ENCODE results near the gene CNP. TPM values are rescaled to one million over a fixed set of nuclear protein-coding genes. Genes with fewer than 3 reads are reported as not detected.

Gene CNP
- total and polyA plus RNA-seq, 10 of the 15 experiments (the other 5 are each of a cell fraction or from before 2014, with no cell fraction given): 1.8 to 60.7 (median 31.4) TPM

GRCh38 chr17:41962768-41963434 is 3.7 kb upstream of the CNP start (continued):
- TF ChIP-seq CREM (IDR thresholded peaks at IDR 0.05; ENCODE audit: low read depth) (no peak), RAD21 (IDR thresholded peaks at IDR 0.05; ENCODE audit: insufficient read depth, low read depth, low read length) (peak; percentile 92), SIN3A (IDR thresholded peaks at IDR 0.05; ENCODE audit: low read depth, low read length) (no peak), SUZ12 (IDR thresholded peaks at IDR 0.05; ENCODE audit: unreplicated experiment) (no peak), TARDBP (IDR thresholded peaks at IDR 0.05; ENCODE audit: borderline replicate concordance) (no peak), SKIL (IDR thresholded peaks at IDR 0.05; ENCODE audit: low read depth, poor library complexity, severe bottlenecking) (peak; percentile 34), IKZF1 (conservative IDR thresholded peaks at IDR 0.05) (0 out of 2 replicates have a peak, but pooled peaks have one; percentile 15), NR2F1 (conservative IDR thresholded peaks at IDR 0.05) (peak; percentile 84), TCF12 (IDR thresholded peaks at IDR 0.05; ENCODE audit: low read depth, low read length) (0 out of 2 replicates have a peak, but pooled peaks have one; percentile 1), BACH1 (IDR thresholded peaks at IDR 0.05; ENCODE audit: borderline replicate concordance) (no peak), SRF (IDR thresholded peaks at IDR 0.05; ENCODE audit: low read depth in 2 of 2, low read length in 2 of 2) (no peak), STAT3 (IDR thresholded peaks at IDR 0.05; ENCODE audit: low read depth, low read length) (no peak), YY1 (IDR thresholded peaks at IDR 0.05; ENCODE audit: low read depth, low read length) (0 out of 2 replicates have a peak, but pooled peaks have one; percentile 33), RAD51 (IDR thresholded peaks at IDR 0.05) (no peak), BRCA1 (IDR thresholded peaks at IDR 0.05; ENCODE audit: low read depth, low read length) (no peak), POLR2A (IDR thresholded peaks at IDR 0.05; ENCODE audit: low read depth, low read length) (no peak), IRF4 (IDR thresholded peaks at IDR 0.05; ENCODE audit: low read depth, low read length) (0 out of 2 replicates have a peak, but pooled peaks have one; percentile 31), SUPT20H (IDR thresholded peaks at IDR 0.05; ENCODE audit: borderline replicate concordance, control insufficient read depth, low read depth, low read length) (no peak)
- TF ChIP-seq, protein P1, sequence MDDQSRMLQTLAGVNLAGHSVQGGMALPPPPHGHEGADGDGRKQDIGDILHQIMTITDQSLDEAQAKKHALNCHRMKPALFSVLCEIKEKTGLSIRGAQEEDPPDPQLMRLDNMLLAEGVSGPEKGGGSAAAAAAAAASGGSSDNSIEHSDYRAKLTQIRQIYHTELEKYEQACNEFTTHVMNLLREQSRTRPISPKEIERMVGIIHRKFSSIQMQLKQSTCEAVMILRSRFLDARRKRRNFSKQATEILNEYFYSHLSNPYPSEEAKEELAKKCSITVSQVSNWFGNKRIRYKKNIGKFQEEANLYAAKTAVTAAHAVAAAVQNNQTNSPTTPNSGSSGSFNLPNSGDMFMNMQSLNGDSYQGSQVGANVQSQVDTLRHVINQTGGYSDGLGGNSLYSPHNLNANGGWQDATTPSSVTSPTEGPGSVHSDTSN (IDR thresholded peaks at IDR 0.05; ENCODE audit: insufficient replicate concordance, low read depth, low read length): no peak
- TF ChIP-seq, protein P2, sequence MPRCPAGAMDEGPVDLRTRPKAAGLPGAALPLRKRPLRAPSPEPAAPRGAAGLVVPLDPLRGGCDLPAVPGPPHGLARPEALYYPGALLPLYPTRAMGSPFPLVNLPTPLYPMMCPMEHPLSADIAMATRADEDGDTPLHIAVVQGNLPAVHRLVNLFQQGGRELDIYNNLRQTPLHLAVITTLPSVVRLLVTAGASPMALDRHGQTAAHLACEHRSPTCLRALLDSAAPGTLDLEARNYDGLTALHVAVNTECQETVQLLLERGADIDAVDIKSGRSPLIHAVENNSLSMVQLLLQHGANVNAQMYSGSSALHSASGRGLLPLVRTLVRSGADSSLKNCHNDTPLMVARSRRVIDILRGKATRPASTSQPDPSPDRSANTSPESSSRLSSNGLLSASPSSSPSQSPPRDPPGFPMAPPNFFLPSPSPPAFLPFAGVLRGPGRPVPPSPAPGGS (IDR thresholded peaks at IDR 0.05; ENCODE audit: borderline replicate concordance, insufficient read depth, low read depth, low read length, poor library complexity, severe bottlenecking): no peak
